Astrocyte of the cerebellum (primary cell): ENCODE measurements around the gene NOCT.
"Not testable (repeated sequence)": the region's sequence is repeated elsewhere in the genome, so short reads cannot be mapped to it uniquely, and the experiment has no call there.

ENCODE experiments used
- DNase-seq: peaks from one replicate; pipeline ENCODE4 v3.0.0-alpha.2; 2011; ENCODE audit warnings: low read depth
- H3K4me3 ChIP-seq: 2 replicates; pipeline ENCODE4 v1.5.1; 2011; ENCODE audit warnings: mild to moderate bottlenecking, low read depth, low read length, moderate library complexity
- CTCF ChIP-seq: IDR thresholded peaks from 2 replicates; pipeline ENCODE4 v1.5.1; 2012; ENCODE audit warnings: low read length, low read depth, moderate library complexity, mild to moderate bottlenecking; ENCODE audit errors: missing control alignments
- in situ Hi-C: cut with HindIII; loops from 2 replicates; pipeline ENCODE4 v1.10.0; 2017; ENCODE audit warnings: low sequenced_read_pairs

NOCT gene

GRCh38 chr4:139028191-139028661 is 12.6 kb downstream of the NOCT start:
- DNase-seq = no peak
- no peak for TF ChIP-seq CTCF
- in situ Hi-C loops = no loop called here
- no peak overlapping the region for H3K4me3 ChIP-seq

DNA sequence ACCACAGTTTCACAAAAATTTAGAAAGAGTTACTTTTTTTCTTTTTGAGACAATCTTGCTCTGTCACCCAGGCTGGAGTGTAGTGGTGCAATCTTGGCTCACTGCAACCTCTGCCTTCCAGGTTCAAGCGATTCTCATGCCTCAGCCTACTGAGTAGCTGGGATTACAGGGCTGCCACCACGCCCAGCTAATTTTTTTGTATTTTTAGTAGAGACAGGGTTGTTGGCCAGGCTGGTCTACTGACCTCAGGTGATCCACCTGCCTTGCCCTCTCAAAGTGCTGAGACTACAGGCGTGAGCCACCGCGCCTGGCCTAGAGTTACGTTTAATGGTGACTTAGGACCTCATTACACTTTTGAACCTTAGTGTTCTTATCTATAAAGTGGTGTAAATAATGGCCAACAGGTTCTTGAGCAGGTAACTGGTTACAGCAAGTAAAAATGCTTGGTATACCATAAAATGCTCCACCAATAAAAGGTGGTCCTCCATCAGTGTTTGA is 14.3 kb downstream of the NOCT start:
- DNase-seq, H3K4me3 ChIP-seq, in situ Hi-C loops: not testable (repeated sequence)

GRCh38 chr4:139030614-139031235 is 15.1 kb downstream of the NOCT start:
- no peak overlapping the region for H3K4me3 ChIP-seq
- in situ Hi-C loops = no loop called here
- peak; percentile 82 for TF ChIP-seq CTCF
- peak; percentile 78 for DNase-seq

- H3K4me3 ChIP-seq = no peak overlapping the region
- DNase-seq = no peak
- in situ Hi-C loops = loop anchor here (5.0 kb wide), 1 partner anchor 93 kb away; no protein-coding TSS in a partner anchor
- TF ChIP-seq CTCF = no peak
These were observed 20.1 kb downstream of the NOCT start for GRCh38 chr4:139035650-139036049.

DNA sequence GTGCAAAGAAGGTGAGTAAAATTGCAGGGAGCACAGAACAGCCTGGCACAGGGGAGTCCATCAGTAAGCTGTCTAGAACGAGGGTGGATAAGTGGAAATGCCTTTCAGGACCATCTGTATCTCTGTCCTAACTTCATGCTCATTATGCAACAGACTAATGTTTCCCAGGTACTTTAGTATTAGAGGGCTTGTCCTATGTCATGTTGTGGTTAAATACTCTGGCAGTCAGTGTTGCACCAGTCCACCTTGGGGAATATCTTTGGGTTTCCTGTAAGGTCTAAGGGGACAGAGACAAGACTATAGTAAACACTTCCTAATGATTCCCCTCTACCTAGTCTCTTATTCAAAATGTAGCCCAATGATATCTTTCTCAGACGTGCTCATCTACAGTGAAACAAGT is 21.3 kb downstream of the NOCT start:
- no peak for TF ChIP-seq CTCF
- no peak overlapping the region for H3K4me3 ChIP-seq
- in situ Hi-C loops = loop anchor here (5.0 kb wide), 1 partner anchor 95 kb away; no protein-coding TSS in a partner anchor

GRCh38 chr4:139038874-139039443 is 23.4 kb downstream of the NOCT start:
- no peak overlapping the region for H3K4me3 ChIP-seq
- TF ChIP-seq CTCF = no peak

More for the DNA sequence above, 21.3 kb downstream of the NOCT start:
- DNase-seq = no peak

DNA sequence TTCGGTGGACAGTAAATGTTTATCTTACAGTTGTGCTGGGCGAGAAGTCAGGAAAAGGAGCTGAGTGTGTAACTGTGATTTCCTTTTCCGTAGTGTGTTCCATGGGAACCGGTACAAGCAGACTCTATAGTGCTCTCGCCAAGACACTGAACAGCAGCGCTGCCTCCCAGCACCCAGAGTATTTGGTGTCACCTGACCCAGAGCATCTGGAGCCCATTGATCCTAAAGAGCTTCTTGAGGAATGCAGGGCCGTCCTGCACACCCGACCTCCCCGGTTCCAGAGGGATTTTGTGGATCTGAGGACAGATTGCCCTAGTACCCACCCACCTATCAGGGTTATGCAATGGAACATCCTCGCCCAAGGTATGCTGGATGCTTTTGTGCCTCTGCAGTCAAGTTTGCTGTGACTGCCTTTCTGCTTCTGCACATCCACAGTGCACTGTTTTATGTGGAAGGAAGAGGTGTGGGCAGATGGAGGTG is 27.4 kb downstream of the NOCT start:
- H3K4me3 ChIP-seq = no peak overlapping the region
- no peak for TF ChIP-seq CTCF
- DNase-seq = no peak
- in situ Hi-C loops = no loop called here

More at GRCh38 chr4:139038874-139039443, 23.4 kb downstream of the NOCT start:
- DNase-seq = no peak
- in situ Hi-C loops = loop anchor here (5.0 kb wide), 1 partner anchor 97 kb away; no protein-coding TSS in a partner anchor
